Stimulated activated naive CD8-positive, alpha-beta T cell treated with anti-CD3 and anti-CD28 coated beads, Interleukin-15, Interleukin-2, amounts not matched to agents 100 ng/mL and 50 ng/mL, for 24 hours (primary cell): Measurements from ENCODE around the gene LTV1.
"Not testable (repeated sequence)": the region's sequence is repeated elsewhere in the genome, so short reads cannot be mapped to it uniquely, and the experiment has no call there.

Experiments
- H3K27ac Mint-ChIP-seq: one replicate; pipeline ENCODE4 v1.8.0; 2021; ENCODE audit warnings: mild to moderate bottlenecking, mixed read lengths
- H3K27me3 Mint-ChIP-seq: one replicate; pipeline ENCODE4 v1.8.0; 2021; ENCODE audit warnings: mixed read lengths
- H3K36me3 Mint-ChIP-seq: one replicate; pipeline ENCODE4 v1.8.0; 2021; ENCODE audit warnings: low read depth, mixed read lengths
- H3K4me1 Mint-ChIP-seq: one replicate; pipeline ENCODE4 v1.8.0; 2021; ENCODE audit warnings: low read depth, mixed read lengths
- H3K4me3 Mint-ChIP-seq: one replicate; pipeline ENCODE4 v1.8.0; 2021; ENCODE audit warnings: mild to moderate bottlenecking, mixed read lengths
- H3K9me3 Mint-ChIP-seq: one replicate; pipeline ENCODE4 v1.8.0; 2021; ENCODE audit warnings: mixed read lengths

The LTV1 gene

GRCh38 chr6:143864234-143864633 lies 21.1 kb downstream of the LTV1 start, which contains the start of gene ZC2HC1B:
ZC2HC1B (plus strand) TSS chr6:143864474; CDS start chr6:143864540, 66 bp downstream.
- H3K36me3 Mint-ChIP-seq, result peaks cover 66% of the 10 kb centered on the region
- peak within 1 kb of the TSS; percentile 10 for H3K27ac Mint-ChIP-seq
- no peak within 1 kb of the TSS for H3K4me3 Mint-ChIP-seq
- H3K4me1 Mint-ChIP-seq, result no peaks in the 10 kb centered on the region
- H3K9me3 Mint-ChIP-seq, result peaks cover 4% of the 10 kb centered on the region
- H3K27me3 Mint-ChIP-seq, result no peaks in the 10 kb centered on the region

- Mint-ChIP-seq H3K4me3 (no peak overlapping the region), H3K9me3 (peaks cover 4% of the 10 kb centered on the region), H3K36me3 (peaks cover 38% of the 10 kb centered on the region), H3K27me3 (no peaks in the 10 kb centered on the region), H3K4me1 (peaks cover 3% of the 10 kb centered on the region), H3K27ac (no peak overlapping the region)
Observed at GRCh38 chr6:143867236-143867635, 24.1 kb downstream of the LTV1 start.

GRCh38 chr6:143868808-143869207 lies 25.7 kb downstream of the LTV1 start:
- H3K4me1 Mint-ChIP-seq, result peaks cover 16% of the 10 kb centered on the region
- H3K4me3 Mint-ChIP-seq, H3K27me3 Mint-ChIP-seq: not testable (repeated sequence)

GRCh38 chr6:143871202-143871730 lies 28.1 kb downstream of the LTV1 start:
- not testable (repeated sequence) for H3K27ac Mint-ChIP-seq, H3K4me3 Mint-ChIP-seq, H3K36me3 Mint-ChIP-seq, H3K27me3 Mint-ChIP-seq
- peaks cover 23% of the 10 kb centered on the region for H3K4me1 Mint-ChIP-seq
- H3K9me3 Mint-ChIP-seq, result peaks cover 17% of the 10 kb centered on the region

More at GRCh38 chr6:143868808-143869207, 25.7 kb downstream of the LTV1 start:
- not testable (repeated sequence) for H3K9me3 Mint-ChIP-seq, H3K27ac Mint-ChIP-seq
- H3K36me3 Mint-ChIP-seq, result peaks cover 24% of the 10 kb centered on the region

GRCh38 chr6:143872201-143872600 lies 29.1 kb downstream of the LTV1 start:
- Mint-ChIP-seq H3K4me1 (peaks cover 23% of the 10 kb centered on the region), H3K9me3 (peaks cover 21% of the 10 kb centered on the region), H3K36me3 (no peaks in the 10 kb centered on the region), H3K27ac (no peak overlapping the region), H3K4me3 (no peak overlapping the region), H3K27me3 (no peaks in the 10 kb centered on the region)

GRCh38 chr6:143873600-143873999 lies 30.5 kb downstream of the LTV1 start:
- H3K27ac Mint-ChIP-seq, H3K27me3 Mint-ChIP-seq, H3K4me3 Mint-ChIP-seq, H3K36me3 Mint-ChIP-seq: not testable (repeated sequence)
- peaks cover 23% of the 10 kb centered on the region for H3K9me3 Mint-ChIP-seq
- H3K4me1 Mint-ChIP-seq, result peaks cover 25% of the 10 kb centered on the region

- Mint-ChIP-seq H3K9me3 (peaks cover 23% of the 10 kb centered on the region), H3K4me1 (peaks cover 25% of the 10 kb centered on the region)
- not testable (repeated sequence) for H3K27me3 Mint-ChIP-seq, H3K36me3 Mint-ChIP-seq, H3K27ac Mint-ChIP-seq, H3K4me3 Mint-ChIP-seq
Observed at GRCh38 chr6:143874503-143874902, 31.4 kb downstream of the LTV1 start.

GRCh38 chr6:143877584-143878271 lies 34.6 kb downstream of the LTV1 start:
- peaks cover 23% of the 10 kb centered on the region for H3K9me3 Mint-ChIP-seq

GRCh38 chr6:143878272-143878760 lies 35.2 kb downstream of the LTV1 start:
- H3K4me3 Mint-ChIP-seq, result no peak overlapping the region
- peaks cover 14% of the 10 kb centered on the region for H3K4me1 Mint-ChIP-seq
- no peak overlapping the region for H3K27ac Mint-ChIP-seq
- peaks cover 23% of the 10 kb centered on the region for H3K9me3 Mint-ChIP-seq
- no peaks in the 10 kb centered on the region for H3K27me3 Mint-ChIP-seq
- no peaks in the 10 kb centered on the region for H3K36me3 Mint-ChIP-seq

More at GRCh38 chr6:143877584-143878271, 34.6 kb downstream of the LTV1 start:
- Mint-ChIP-seq H3K27me3 (no peaks in the 10 kb centered on the region), H3K4me1 (peaks cover 18% of the 10 kb centered on the region), H3K27ac (no peak overlapping the region), H3K36me3 (no peaks in the 10 kb centered on the region), H3K4me3 (no peak overlapping the region)

GRCh38 chr6:143880412-143880811 lies 37.3 kb downstream of the LTV1 start:
- no peak overlapping the region for H3K4me3 Mint-ChIP-seq
- peaks cover 2% of the 10 kb centered on the region for H3K4me1 Mint-ChIP-seq
- no peaks in the 10 kb centered on the region for H3K36me3 Mint-ChIP-seq
- H3K27me3 Mint-ChIP-seq, result no peaks in the 10 kb centered on the region
- no peak overlapping the region for H3K27ac Mint-ChIP-seq
- peaks cover 11% of the 10 kb centered on the region for H3K9me3 Mint-ChIP-seq

- H3K27ac Mint-ChIP-seq, result no peak overlapping the region
- H3K4me3 Mint-ChIP-seq, result no peak overlapping the region
- H3K27me3 Mint-ChIP-seq, result no peaks in the 10 kb centered on the region
- peaks cover 2% of the 10 kb centered on the region for H3K4me1 Mint-ChIP-seq
- H3K9me3 Mint-ChIP-seq, result peaks cover 3% of the 10 kb centered on the region
- no peaks in the 10 kb centered on the region for H3K36me3 Mint-ChIP-seq
Observed at GRCh38 chr6:143882401-143882930, 39.3 kb downstream of the LTV1 start.

- H3K9me3 Mint-ChIP-seq, result no peaks in the 10 kb centered on the region
- no peaks in the 10 kb centered on the region for H3K27me3 Mint-ChIP-seq
- no peaks in the 10 kb centered on the region for H3K4me1 Mint-ChIP-seq
- no peaks in the 10 kb centered on the region for H3K36me3 Mint-ChIP-seq
- no peak overlapping the region for H3K4me3 Mint-ChIP-seq
- no peak overlapping the region for H3K27ac Mint-ChIP-seq
Observed at GRCh38 chr6:143884216-143884900, 41.2 kb downstream of the LTV1 start.

- Mint-ChIP-seq H3K27me3 (no peaks in the 10 kb centered on the region), H3K27ac (no peak overlapping the region), H3K36me3 (no peaks in the 10 kb centered on the region), H3K9me3 (no peaks in the 10 kb centered on the region), H3K4me1 (no peaks in the 10 kb centered on the region), H3K4me3 (no peak overlapping the region)
Observed at GRCh38 chr6:143885116-143885515, 42.0 kb downstream of the LTV1 start.

- Mint-ChIP-seq H3K9me3 (no peaks in the 10 kb centered on the region), H3K27ac (no peak overlapping the region), H3K4me1 (no peaks in the 10 kb centered on the region), H3K36me3 (no peaks in the 10 kb centered on the region), H3K4me3 (no peak overlapping the region), H3K27me3 (no peaks in the 10 kb centered on the region)
Observed at GRCh38 chr6:143894655-143895054, 51.5 kb downstream of the LTV1 start.
